Heart left ventricle (tissue), 13 donors: ENCODE results near the gene LIPC.

ENCODE experiments used
- POLR2A ChIP-seq, 2 donors: fragments of 450-650 bp; IDR thresholded peaks; one replicate each; pipeline ENCODE4 v1.6.1; 2017; ENCODE audit warnings: antibody characterized with exemption in 2 of 2, mild to moderate bottlenecking in 2 of 2, moderate library complexity in 2 of 2
- TF ChIP-seq, protein P1 (sequence below), 12 donors: fragments of 200-600 bp; sonication (generic) in 4 of 12; IDR thresholded peaks; one replicate each; pipeline versions ENCODE4 v1.5.0 to v1.8.0; 2018 to 2022; ENCODE audit warnings: antibody characterized with exemption in 12 of 12, mild to moderate bottlenecking in 5 of 12
- donor health status: ischemic (EF 13 %, LVEDD 7.1; RV severe dilation, severe dysfunction).
- donor health status: DM: no; HTN: yes; CAD: no.
- donor health status: DM: no; HTN: no; CAD: no.
- donor health status: ischemic (EF 25% LVEDD 6.9; RV normal size, moderate dysfunction).
- donor health status: ischemic (EF 25% LVEDD 5.7; RV mildly dilated, moderate dysfunction).
- donor health status: ischemic (EF 35%, LVEDD 5.7; RV mildly dilated, moderate dysfunction).
- donor health status: nonischemic (EF 11% LVEDD 7.7; RV severe dilation, severe dysfunction).
- donor health status: DM: yes; HTN: yes; CAD: no.
- donor health status: PGD.
- donor health status: ischemic (EF 29% LVEDD 5.4; RV normal size, mild dysfunction).
- donor health status: nonischemic (EF 23%, LVEDD 6.1; RV moderate dilation, normal function).

DNA sequence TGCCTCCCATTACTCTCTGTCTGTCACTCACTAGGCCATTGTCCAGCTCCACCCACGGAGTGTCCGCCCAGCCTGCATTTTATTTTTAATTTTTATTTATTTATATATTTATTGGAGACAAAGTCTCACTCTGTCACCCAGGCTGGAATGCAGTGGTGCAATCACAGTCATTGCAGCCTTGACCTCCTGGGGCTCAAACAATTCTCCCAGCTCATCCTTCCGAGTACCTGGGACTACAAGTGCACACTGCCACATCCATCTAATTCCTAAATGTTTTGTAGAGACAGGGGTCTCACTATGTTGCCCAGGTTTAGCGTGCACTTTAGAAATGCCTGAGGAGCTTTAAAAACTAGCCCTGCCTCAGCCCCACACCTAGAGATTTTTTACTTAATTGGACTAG, 141.5 kb downstream of the LIPC start:
- TF ChIP-seq, protein P1, sequence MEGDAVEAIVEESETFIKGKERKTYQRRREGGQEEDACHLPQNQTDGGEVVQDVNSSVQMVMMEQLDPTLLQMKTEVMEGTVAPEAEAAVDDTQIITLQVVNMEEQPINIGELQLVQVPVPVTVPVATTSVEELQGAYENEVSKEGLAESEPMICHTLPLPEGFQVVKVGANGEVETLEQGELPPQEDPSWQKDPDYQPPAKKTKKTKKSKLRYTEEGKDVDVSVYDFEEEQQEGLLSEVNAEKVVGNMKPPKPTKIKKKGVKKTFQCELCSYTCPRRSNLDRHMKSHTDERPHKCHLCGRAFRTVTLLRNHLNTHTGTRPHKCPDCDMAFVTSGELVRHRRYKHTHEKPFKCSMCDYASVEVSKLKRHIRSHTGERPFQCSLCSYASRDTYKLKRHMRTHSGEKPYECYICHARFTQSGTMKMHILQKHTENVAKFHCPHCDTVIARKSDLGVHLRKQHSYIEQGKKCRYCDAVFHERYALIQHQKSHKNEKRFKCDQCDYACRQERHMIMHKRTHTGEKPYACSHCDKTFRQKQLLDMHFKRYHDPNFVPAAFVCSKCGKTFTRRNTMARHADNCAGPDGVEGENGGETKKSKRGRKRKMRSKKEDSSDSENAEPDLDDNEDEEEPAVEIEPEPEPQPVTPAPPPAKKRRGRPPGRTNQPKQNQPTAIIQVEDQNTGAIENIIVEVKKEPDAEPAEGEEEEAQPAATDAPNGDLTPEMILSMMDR (IDR thresholded peaks at IDR 0.05): no peak
- TF ChIP-seq POLR2A (IDR thresholded peaks at IDR 0.05): no peak
